ENCODE results near the gene ANKRD33.

ANKRD33 gene

DNA sequence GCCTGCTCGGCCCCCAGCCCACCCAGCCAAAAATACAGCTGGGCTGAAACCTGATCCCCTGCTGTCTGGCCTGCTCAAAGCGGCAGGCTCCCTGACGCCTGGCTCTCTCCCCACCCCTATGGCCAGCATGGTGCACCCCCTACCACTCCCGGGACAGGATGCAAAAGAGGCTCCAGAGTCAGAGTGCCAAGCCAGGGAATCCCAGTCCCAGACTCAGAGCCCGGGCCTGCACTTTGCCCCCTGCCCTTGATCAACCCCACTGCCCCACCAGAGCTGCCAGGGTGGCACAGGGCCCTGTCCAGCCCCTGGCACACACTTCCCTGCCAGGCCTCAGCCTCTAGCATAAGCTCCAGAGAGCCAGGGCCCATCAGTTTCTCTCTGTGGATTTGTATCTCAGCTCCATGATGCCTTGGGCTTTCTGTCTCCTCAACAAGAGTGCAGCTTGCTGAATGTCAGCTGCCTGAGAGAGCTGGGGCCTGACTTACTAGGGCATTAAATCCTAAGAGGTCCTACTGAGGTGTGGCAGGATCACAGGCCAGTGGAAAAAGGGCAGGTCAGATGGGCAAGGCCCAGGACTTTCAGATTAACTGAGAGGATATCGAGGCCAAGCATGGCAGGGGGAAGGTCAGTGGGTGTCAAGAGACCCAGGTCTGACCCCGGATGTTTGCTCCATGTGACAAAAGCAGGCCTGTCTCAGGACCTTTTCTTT, 33.3 kb downstream of the ANKRD33 start:
- peak; percentile 54 to 83 for DNase-seq

DNA sequence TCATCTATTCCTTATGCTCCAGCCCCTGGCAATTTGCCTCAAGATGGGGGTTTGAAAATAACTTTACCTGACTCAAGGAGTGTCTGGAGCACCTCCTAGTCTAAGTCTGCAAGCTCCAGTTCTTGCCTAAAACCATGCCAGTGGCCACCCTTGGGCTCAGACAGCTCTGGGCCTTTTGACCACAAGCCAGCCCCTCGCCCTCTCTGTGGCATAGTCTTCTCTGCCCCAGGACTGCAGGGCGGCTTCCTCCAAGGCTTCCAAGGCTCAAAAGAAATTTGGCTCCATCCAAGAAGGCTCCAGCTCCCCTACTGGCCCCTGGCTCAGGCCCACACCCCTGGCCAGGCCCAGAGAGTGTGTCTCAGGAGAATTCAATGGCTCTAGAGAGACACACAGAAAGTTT, 34.2 kb downstream of the ANKRD33 start:
- DNase-seq = no peak

DNA sequence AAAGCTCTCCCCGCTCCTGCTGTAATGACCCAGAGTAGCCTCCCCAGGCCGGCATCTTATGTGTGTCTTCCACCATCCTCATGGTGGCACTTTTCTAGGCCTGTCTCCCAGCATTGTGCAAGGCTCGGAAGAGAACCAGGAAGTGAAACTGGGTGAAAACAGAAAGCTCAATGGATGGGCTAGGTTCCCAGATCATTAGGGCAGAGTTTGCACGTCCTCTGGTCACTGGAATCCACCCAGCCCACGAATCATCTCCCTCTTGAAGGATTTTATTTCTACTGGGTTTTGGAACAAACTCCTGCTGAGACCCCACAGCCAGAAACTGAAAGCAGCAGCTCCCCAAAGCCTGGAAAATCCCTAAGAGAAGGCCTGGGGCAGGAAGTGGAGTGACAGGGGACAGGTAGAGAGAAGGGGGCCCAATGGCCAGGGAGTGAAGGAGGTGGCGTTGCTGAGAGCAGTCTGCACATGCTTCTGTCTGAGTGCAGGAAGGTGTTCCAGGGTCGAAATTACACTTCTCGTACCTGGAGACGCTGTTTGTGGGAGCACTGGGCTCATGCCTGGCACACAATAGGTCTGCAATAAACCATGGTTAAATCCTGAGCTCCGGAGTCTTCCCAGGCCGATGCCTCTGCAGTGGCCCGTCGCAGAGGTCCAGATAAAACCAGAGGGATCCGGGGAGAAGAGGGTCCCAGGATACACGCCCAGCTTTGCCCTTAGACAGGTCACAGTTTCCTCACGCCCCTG, 35.0 kb downstream of the ANKRD33 start:
- no peak for DNase-seq

DNA sequence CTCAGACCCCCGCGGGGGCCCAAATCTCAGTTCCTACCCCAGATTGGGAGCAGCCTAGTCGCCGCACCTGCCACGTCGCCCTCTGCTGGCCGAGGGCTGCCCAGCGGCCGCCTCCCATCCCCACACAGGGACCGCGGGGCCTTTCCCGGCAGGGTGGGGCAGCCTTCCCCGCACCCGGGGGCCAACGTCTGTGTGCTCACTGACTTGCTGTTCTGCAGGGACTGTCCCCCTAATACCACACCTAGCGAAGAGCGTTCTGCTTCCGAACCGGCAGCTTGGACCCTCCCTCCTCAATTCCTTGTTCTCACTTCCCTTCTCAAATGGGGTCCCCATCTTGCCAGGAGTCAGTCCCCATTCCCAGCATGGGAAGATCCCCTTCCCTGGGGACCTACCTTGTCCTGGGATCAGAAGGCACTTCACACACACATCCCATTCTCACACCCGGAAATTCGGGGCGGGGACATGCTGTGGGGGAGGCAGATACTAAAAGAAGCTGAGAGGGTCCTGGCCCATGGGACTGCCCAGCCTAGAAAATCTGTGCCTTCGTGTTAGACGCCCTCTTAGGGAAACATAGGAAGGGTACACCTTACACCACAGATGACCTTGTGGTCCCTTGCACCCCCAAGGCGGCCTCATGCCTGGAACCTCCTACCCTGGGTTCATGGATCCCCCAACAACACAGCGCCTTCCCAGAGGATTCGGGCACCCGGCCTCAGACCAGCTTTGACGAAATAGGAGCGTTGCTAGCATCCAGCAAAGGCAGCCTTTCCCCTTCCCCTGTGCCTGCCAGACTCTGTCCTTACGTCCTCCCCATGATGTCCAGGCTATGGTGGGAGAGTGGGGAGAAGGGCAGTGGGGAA, 35.8 kb downstream of the ANKRD33 start:
- no peak for DNase-seq

DNA sequence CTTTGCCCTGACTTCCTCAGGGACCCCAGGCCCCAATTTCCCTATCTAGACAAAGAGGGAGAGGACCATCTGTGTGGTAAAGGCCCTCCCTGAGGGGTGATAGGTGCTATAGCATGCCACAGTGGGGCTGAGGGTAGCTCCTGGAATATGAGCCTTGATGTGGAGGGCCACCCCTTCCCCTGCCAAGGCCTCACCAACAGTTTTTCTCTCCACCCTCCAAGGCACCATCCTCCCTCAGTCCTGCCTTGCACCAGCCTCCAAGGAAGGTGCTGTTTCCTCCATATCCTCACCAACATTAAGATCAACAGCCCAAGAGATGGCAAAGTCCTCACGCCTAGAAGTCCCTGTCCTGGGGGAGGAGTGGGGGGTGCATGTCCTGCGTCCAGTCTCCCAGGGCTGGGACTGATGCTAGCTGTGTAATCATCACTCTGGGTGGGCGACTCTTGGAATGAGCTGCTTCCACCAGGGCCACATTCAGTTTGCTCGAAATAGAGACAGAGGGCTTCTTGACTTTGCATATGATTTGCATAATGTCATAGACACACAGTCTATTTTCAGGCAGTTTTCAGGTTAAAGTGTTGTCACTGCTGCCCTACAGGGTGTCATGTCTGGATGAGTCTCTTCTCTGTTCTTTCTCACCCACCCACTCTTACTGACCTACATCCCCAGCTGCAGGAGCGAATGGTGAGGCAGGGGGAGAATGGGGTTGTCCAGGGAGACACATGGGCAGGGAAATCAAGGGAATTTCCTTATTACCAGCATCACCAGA, 36.8 kb downstream of the ANKRD33 start:
- DNase-seq = no peak

DNA sequence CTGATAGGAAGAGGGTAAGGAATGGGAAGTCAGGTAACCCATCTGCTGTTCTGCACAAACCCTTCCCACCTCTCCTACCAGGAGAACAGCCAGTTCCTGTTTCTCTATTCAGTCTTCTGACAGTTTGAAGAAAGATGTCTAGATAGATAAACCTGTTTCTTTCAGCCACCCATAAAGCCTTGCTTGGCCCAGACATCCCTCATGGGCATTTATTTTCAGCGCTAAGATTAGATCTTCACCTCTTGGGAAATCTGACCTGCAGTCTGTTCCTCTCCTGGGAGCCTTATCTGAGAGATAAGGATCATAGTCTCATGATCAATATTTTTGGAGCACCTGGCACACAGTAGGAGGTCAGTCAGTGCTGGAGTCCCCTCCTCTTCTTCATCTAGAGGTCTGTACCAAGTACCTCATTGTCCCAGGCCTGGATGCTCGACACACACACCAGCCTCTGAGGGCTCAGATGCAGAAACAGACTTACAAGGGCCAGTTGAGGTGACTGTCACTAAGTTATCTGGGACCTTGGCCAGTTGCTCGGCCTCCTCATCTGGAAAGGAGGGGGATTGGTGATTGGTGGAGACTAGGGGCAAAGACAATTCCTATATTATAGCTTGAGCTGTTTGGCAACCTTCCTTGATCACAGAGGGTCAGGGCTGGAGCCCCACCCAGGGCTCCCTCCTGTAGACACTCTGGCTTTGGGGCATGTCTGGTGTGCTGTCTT, 37.6 kb downstream of the ANKRD33 start:
- no peak for DNase-seq

DNA sequence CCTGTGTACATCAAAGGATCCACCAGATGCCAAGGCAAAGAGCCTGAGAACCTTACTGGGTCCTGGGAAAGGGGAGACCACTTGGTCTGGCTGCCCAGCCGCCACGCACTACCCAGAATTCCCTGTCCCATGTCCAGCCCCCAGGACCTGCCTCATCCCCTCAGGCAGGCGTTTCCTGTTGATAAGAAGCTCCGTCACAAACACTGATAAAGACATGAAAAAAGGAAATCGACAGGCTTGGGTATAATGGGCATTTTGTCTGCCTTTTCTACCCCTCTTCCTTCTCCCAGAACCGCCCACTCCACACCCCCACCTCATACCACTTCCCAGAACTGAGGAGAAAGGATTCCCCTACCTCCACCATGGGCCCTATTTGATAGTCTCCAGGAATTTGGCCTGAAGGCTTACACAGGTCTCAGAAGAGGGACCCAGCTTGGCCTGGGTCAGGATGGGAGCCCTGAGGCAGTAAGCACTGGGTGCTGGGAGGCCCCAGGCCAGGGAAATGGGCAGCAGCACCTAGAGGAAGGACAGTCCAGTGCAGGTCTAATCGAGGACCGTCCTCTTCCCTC, 38.2 kb downstream of the ANKRD33 start:
- DNase-seq = no peak

DNA sequence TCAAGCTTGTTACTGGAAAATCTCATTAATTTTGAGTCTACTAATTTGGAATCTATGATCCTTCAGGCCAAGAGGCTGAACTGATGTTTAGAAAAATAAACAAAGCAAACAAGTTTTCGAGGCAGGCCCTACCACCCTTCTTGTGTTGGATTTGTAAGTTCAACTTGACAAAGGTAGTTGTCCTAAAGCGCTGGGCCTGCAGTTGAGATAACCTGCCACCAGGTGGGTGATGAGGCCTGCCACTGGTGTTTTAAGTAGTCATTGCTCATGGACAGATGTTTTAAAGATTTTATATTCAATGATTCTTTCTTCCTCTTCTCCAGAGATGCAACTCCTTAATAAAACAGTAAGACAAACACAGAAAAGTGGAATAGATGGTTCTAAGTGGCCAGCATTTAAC, 38.8 kb downstream of the ANKRD33 start:
- peak in 1 of 2 experiments; percentile 33 for DNase-seq

DNA sequence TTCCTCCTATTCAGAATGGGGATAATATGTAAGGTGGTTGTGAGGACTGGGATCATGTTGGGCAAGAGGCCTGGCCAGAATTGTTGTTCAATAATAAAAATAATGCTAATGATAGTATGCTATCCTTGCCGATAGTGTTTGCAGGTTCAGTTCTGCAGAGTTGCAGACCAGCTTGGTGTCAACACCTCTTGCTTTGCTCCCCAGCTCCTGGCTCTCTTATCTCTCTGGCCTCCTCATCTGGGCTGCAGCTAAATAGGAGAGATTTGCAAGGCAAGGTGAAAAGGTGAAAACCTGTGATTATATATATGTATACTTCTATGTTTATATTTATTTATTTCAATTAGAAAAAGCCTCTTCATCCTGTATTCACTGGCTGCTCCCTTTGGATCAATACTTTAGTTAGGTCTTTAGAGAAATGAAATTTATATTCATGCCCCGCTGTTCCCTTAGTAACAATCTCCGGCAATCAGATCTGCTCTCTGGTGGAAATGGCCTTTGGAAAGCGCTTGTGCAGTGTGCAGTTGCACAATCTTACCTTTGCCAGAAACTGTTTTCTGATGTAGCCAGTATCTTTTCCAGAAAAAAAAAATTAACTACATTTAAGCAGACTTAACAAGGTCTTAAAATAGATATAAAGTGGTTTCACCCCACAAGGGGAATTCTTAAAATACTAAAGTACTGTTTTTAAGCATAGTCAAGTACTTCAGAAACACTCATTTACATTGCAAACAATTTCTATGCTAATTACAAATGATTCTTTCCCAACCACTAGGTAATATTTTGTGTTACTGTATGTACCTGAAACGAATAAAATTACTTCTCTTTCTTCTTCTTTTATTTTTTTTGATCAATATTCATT, 44.5 kb downstream of the ANKRD33 start:
- DNase-seq = no peak

DNA sequence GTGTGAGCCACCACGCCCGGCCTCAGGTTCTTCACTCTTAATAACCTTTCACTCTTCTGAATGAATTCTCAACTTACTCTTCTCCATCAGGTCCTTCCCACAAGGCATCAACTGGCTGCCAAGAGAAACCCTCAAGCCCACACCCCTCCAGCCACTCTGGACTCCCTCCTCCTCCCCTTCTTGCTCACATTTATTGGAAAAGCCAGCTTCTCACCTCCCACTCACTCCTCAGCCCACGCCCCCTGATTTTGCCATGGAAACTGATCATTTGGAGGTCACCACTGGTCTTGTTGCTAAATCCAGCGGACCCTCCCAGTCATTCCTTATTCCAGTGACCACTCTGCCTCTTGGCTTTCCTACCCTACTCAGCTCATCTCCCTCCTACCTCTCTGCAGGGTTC, 46.2 kb downstream of the ANKRD33 start:
- DNase-seq = no peak

DNA sequence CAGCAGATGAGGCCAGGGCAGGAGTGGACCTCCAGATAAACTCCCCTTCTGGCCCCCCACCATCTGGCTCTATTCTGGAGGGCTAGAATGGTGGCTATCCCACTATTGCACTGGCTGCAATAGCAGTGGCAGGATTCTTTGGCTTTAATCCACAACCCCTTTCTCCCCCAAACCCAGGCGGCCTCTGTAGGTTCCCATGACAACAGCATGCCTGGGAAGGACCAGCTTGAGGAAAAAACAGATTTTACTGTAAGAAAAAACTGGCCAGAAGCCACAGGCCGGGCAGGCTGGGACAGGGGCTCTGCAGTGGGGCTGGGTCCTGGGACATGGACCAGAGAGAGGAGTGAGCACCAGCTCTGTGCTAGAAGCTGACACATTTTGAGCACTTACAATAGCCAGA, 50.0 kb downstream of the ANKRD33 start:
- DNase-seq = peak; percentile 76 to 88

DNA sequence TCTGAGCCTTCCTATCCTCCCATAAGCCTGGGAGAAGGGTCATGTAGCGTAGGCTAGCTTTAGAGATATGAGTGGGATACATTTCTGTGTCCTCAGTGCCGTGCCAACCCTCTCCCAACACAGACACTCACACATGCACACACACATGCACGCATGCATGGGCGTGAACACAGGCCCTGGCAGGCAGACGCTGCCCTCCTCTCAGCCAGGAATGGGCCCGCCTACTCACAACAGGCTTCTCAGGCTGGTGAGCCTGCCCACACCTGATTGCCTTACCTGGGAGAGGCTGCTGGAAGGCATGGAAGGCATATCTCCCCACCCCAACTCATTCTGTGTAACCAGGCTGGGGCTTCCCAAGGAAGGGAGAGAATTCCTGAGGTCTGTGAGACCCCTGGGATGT, 50.8 kb downstream of the ANKRD33 start:
- no peak for DNase-seq

DNA sequence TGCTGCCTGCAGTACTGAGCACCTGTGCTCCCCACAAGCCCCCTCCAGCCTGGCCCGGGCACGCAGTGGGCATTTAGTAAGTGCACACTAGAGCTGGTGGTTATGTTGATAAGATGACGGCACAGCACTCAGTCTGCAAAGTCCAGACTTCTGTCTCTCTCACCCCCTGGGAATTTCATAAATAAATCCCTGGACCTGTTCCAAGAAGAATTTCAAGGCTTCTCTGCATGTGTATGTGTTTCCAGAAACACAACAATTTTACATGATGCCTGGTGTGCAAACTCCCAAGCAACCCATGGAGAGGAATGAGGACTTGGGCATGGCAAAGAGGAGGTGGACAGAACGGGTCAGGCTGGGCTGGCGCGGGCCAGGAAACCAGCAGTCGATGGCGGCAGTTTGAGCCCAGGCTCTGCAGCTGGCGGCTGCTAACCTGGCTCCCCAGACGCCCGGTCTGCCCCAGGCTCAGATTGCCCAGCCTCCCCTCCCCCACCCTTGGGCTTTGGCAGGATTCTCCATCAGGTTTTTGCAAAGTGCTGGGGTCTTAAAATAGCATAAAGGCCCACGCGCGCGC, 53.2 kb downstream of the ANKRD33 start:
- peak; percentile 55 to 78 for DNase-seq
